Endodermal cell (in vitro differentiated cells): ENCODE data around the gene USP54. TPM values are rescaled to one million over a fixed set of nuclear protein-coding genes. Genes with fewer than 3 reads are reported as not detected.

Experiments
- DNase-seq: peaks from one replicate; pipeline ENCODE4 v3.0.0-alpha.2; 2017
- H3K27ac ChIP-seq: 2 replicates; pipeline ENCODE4 v1.5.1; 2013; ENCODE audit warnings: mild to moderate bottlenecking, low read depth, low read length, moderate library complexity
- H3K27me3 ChIP-seq: 2 replicates; pipeline ENCODE4 v1.6.1; 2013; ENCODE audit warnings: mild to moderate bottlenecking, low read length, moderate library complexity; ENCODE audit not compliant: insufficient read depth, control insufficient read depth, poor library complexity, severe bottlenecking
- H3K36me3 ChIP-seq: 2 replicates; pipeline ENCODE4 v1.7.0; 2013; ENCODE audit warnings: mild to moderate bottlenecking, low read length, moderate library complexity; ENCODE audit not compliant: control insufficient read depth, insufficient read depth
- H3K4me1 ChIP-seq: one replicate; pipeline ENCODE4 v1.7.0; 2013; ENCODE audit warnings: low read length; ENCODE audit not compliant: control insufficient read depth, insufficient read depth
- H3K4me3 ChIP-seq: 2 replicates; pipeline ENCODE4 v1.5.1; 2013; ENCODE audit warnings: mild to moderate bottlenecking, low read length, moderate library complexity
- H3K9ac ChIP-seq: 2 replicates; pipeline ENCODE4 v1.6.1; 2013; ENCODE audit warnings: mild to moderate bottlenecking, low read length, moderate library complexity; ENCODE audit not compliant: poor library complexity, severe bottlenecking; ENCODE audit errors: extremely low read depth
- H3K9me3 ChIP-seq: 2 replicates; pipeline ENCODE4 v1.6.1; 2013; ENCODE audit warnings: mild to moderate bottlenecking, low read length, moderate library complexity; ENCODE audit not compliant: control insufficient read depth
- H3K27ac Mint-ChIP-seq: 2 replicates; pipeline ENCODE4 v1.8.0; 2020; ENCODE audit warnings: mixed read lengths
- H3K27me3 Mint-ChIP-seq: 2 replicates; pipeline ENCODE4 v1.8.0; 2021; ENCODE audit warnings: mild to moderate bottlenecking, mixed read lengths; ENCODE audit not compliant: insufficient read depth
- H3K36me3 Mint-ChIP-seq: 2 replicates; pipeline ENCODE4 v1.8.0; 2020; ENCODE audit warnings: low read depth, mixed read lengths
- H3K4me1 Mint-ChIP-seq: 2 replicates; pipeline ENCODE4 v1.8.0; 2020; ENCODE audit warnings: mixed read lengths
- H3K4me3 Mint-ChIP-seq: 2 replicates; pipeline ENCODE4 v1.8.0; 2020; ENCODE audit warnings: mild to moderate bottlenecking, moderate library complexity, mixed read lengths
- H3K9me3 Mint-ChIP-seq: 2 replicates; pipeline ENCODE4 v1.8.0; 2020; ENCODE audit warnings: mild to moderate bottlenecking, mixed read lengths
- CTCF ChIP-seq: fragments of 200-600 bp; sonication (generic); conservative IDR thresholded peaks from 2 replicates; pipeline ENCODE4 v1.5.0; 2021; ENCODE audit warnings: antibody characterized with exemption, mild to moderate bottlenecking
- WGBS, 2 experiments: methylation state at CpG; one replicate each; pipeline versions ENCODE4 v1.1.5 to v1.1.7; 2013; ENCODE audit warnings: missing lambda C conversion rate in 2 of 2, mixed read lengths in 1 of 2; ENCODE audit not compliant: insufficient coverage in 1 of 2, insufficient read length in 1 of 2; 5-methylcytosine and 5-hydroxymethylcytosine counted together
- total RNA-seq, 2 donors: library from RNA; stranded (reverse); fragmentation: NEBNext Ultra II Directional in 1 of 2; extraction: Animal tissue kit (Norgen Biotek cat#: 25700) in 1 of 2; gene quantifications; 2 replicates in 1 of 2; 3 replicates in 1 of 2; pipeline ENCODE4 v1.2.1, GENCODE V29; 2021

The USP54 gene
- total RNA-seq, 2 donors from 2014 or later = 89.5 to 110 TPM

GRCh38 chr10:73634421-73634820 lies 43.3 kb upstream of the USP54 start:
- Mint-ChIP-seq H3K4me3 (no peak overlapping the region), H3K27me3 (peaks cover under 1% of the 10 kb centered on the region), H3K9me3 (no peaks in the 10 kb centered on the region), H3K27ac (no peak overlapping the region), H3K4me1 (no peaks in the 10 kb centered on the region), H3K36me3 (no peaks in the 10 kb centered on the region)
- no peaks in the 10 kb centered on the region for H3K9me3 ChIP-seq
- H3K4me3 ChIP-seq = no peak overlapping the region
- H3K27me3 ChIP-seq = no peaks in the 10 kb centered on the region
- H3K4me1 ChIP-seq = no peaks in the 10 kb centered on the region
- H3K27ac ChIP-seq = no peak overlapping the region
- no peak for TF ChIP-seq CTCF
- DNase-seq = no peak
- no peaks in the 10 kb centered on the region for H3K36me3 ChIP-seq
- H3K9ac ChIP-seq = no peak overlapping the region
- 85 to 100% methylated on average over 2 to 5 of the region's 5 CpGs for WGBS, 2 experiments

- H3K27me3 Mint-ChIP-seq = no peaks in the 10 kb centered on the region
- Histone ChIP-seq H3K4me1 (peaks cover 6% of the 10 kb centered on the region), H3K36me3 (no peaks in the 10 kb centered on the region), H3K4me3 (no peak overlapping the region), H3K9ac (no peak overlapping the region), H3K27ac (no peak overlapping the region), H3K9me3 (no peaks in the 10 kb centered on the region), H3K27me3 (no peaks in the 10 kb centered on the region)
- H3K36me3 Mint-ChIP-seq = no peaks in the 10 kb centered on the region
- no peak overlapping the region for H3K27ac Mint-ChIP-seq
- no peak for TF ChIP-seq CTCF
- H3K4me3 Mint-ChIP-seq = no peak overlapping the region
- WGBS, 2 experiments = 94 to 95% methylated on average over 4 to 5 of the region's 5 CpGs
- H3K4me1 Mint-ChIP-seq = peaks cover 14% of the 10 kb centered on the region
- no peaks in the 10 kb centered on the region for H3K9me3 Mint-ChIP-seq
- DNase-seq = no peak
These were observed 38.0 kb upstream of the USP54 start for GRCh38 chr10:73629165-73629564.

- Histone ChIP-seq H3K9me3 (no peaks in the 10 kb centered on the region), H3K4me1 (peaks cover 6% of the 10 kb centered on the region), H3K27me3 (no peaks in the 10 kb centered on the region), H3K4me3 (no peak overlapping the region), H3K9ac (no peak overlapping the region), H3K27ac (no peak overlapping the region), H3K36me3 (no peaks in the 10 kb centered on the region)
- Mint-ChIP-seq H3K36me3 (no peaks in the 10 kb centered on the region), H3K4me1 (peaks cover 14% of the 10 kb centered on the region), H3K4me3 (no peak overlapping the region), H3K27ac (no peak overlapping the region), H3K9me3 (no peaks in the 10 kb centered on the region), H3K27me3 (no peaks in the 10 kb centered on the region)
- DNase-seq = no peak
- no peak for TF ChIP-seq CTCF
- WGBS, 2 experiments = 89 to 91% methylated on average over 7 of the region's 7 CpGs
These were observed 37.3 kb upstream of the USP54 start for GRCh38 chr10:73628405-73628804.
